ENCODE measurements around the gene ERN1. TPM values are rescaled to one million over a fixed set of nuclear protein-coding genes. Genes with fewer than 3 reads are reported as not detected.

Gene ERN1
- total and polyA plus RNA-seq, 8 donors: 10.6 to 45.0 (median 11.5) TPM

GRCh38 chr17:64041912-64042311 lies 88.0 kb downstream of the ERN1 start:
- Histone ChIP-seq H3K4me3 (no peak overlapping the region), H3K9me3 (no peaks in the 10 kb centered on the region), H3K4me1 (no peaks in the 10 kb centered on the region), H3K27ac (no peak overlapping the region), H3K27me3 (no peaks in the 10 kb centered on the region), H3K36me3 (peaks cover 0 to 88% of the 10 kb centered on the region in 2 donors)
- DNase-seq (no peak), ATAC-seq (no peak)
- intact Hi-C loops (cut with DNase I): no loop called here
- TF ChIP-seq CTCF (IDR thresholded peaks at IDR 0.05): no peak

- intact Hi-C loops (cut with DNase I): no loop called here
- Histone ChIP-seq H3K4me1 (no peaks in the 10 kb centered on the region), H3K36me3 (peaks cover 0 to 76% of the 10 kb centered on the region in 2 donors), H3K9me3 (no peaks in the 10 kb centered on the region), H3K27me3 (no peaks in the 10 kb centered on the region), H3K27ac (no peak overlapping the region), H3K4me3 (no peak overlapping the region)
- no peak for TF ChIP-seq CTCF (IDR thresholded peaks at IDR 0.05)
- DNase-seq: no peak
- no peak for ATAC-seq
These were observed 89.7 kb downstream of the ERN1 start for GRCh38 chr17:64040206-64040605.

- Histone ChIP-seq H3K4me3 (no peak overlapping the region), H3K27me3 (no peaks in the 10 kb centered on the region), H3K9me3 (no peaks in the 10 kb centered on the region), H3K4me1 (no peaks in the 10 kb centered on the region), H3K36me3 (peaks cover 0 to 65% of the 10 kb centered on the region in 2 donors), H3K27ac (no peak overlapping the region)
- DNase-seq (no peak), ATAC-seq (no peak)
- TF ChIP-seq CTCF (IDR thresholded peaks at IDR 0.05): no peak
- intact Hi-C loops (cut with DNase I): no loop called here
These were observed 90.9 kb downstream of the ERN1 start for GRCh38 chr17:64039106-64039400.

- Histone ChIP-seq H3K36me3 (peaks cover 0 to 59% of the 10 kb centered on the region in 2 donors), H3K9me3 (no peaks in the 10 kb centered on the region), H3K4me1 (no peaks in the 10 kb centered on the region), H3K27me3 (no peaks in the 10 kb centered on the region), H3K27ac (no peak overlapping the region), H3K4me3 (no peak overlapping the region)
- ATAC-seq (no peak), DNase-seq (no peak)
- no peak for TF ChIP-seq CTCF (IDR thresholded peaks at IDR 0.05)
- intact Hi-C loops (cut with DNase I): no loop called here
These were observed 91.4 kb downstream of the ERN1 start for GRCh38 chr17:64038331-64039105.

GRCh38 chr17:64037802-64038201 lies 92.1 kb downstream of the ERN1 start:
- intact Hi-C loops (cut with DNase I): no loop called here
- no peak for ATAC-seq
- Histone ChIP-seq H3K4me3 (no peak overlapping the region), H3K27me3 (no peaks in the 10 kb centered on the region), H3K36me3 (peaks cover 0 to 52% of the 10 kb centered on the region in 2 donors), H3K4me1 (no peaks in the 10 kb centered on the region), H3K9me3 (no peaks in the 10 kb centered on the region), H3K27ac (no peak overlapping the region)
- TF ChIP-seq CTCF (IDR thresholded peaks at IDR 0.05): no peak
- DNase-seq: no peak
